Measurements from ENCODE around the gene CPA4.

- no peak for TF ChIP-seq CTCF (IDR thresholded peaks at IDR 0.05)
- TF ChIP-seq POLR2A (IDR thresholded peaks at IDR 0.05): no peak
- no peak for TF ChIP-seq POLR2AphosphoS5 (IDR thresholded peaks at IDR 0.05)
- TF ChIP-seq EP300 (IDR thresholded peaks at IDR 0.05): no peak
Measured at GRCh38 chr7:130290745-130291144, 2.2 kb upstream of the CPA4 start.

All from upper lobe of left lung (tissue), 4 donors.